OCI-LY3 (cell line): ENCODE measurements around the gene PLA2G4A.

Experiments used
- H2AFZ ChIP-seq: fragments of 200-600, 300-600 bp; shearing (Covaris generic); 2 replicates; pipeline ENCODE4 v1.6.0; 2014; ENCODE audit warnings: antibody characterized with exemption, low read depth, low read length
- H3K27ac ChIP-seq: fragments of 200-600, 300-600 bp; sonication (generic); 2 replicates; pipeline ENCODE4 v1.5.1; 2014; ENCODE audit warnings: mild to moderate bottlenecking, low read length, moderate library complexity, mixed read lengths
- H3K27me3 ChIP-seq: fragments of 200-600, 300-600 bp; sonication (generic); 2 replicates; pipeline ENCODE4 v1.6.1; 2014; ENCODE audit warnings: low read depth, low read length, mixed read lengths
- H3K36me3 ChIP-seq: fragments of 200-600, 300-600 bp; sonication (generic); replicated peaks from 2 replicates; pipeline ENCODE3; 2014; ENCODE audit warnings: low read depth, low read length, mixed read lengths
- H3K4me1 ChIP-seq: fragments of 300-600, 200-600 bp; sonication (generic); 2 replicates; pipeline ENCODE4 v1.6.1; 2014; ENCODE audit warnings: low read length, mixed read lengths
- H3K4me2 ChIP-seq: fragments of 200-600, 300-600 bp; sonication (generic); 2 replicates; pipeline ENCODE4 v1.6.1; 2014; ENCODE audit warnings: low read length, mixed read lengths
- H3K4me3 ChIP-seq: fragments of 300-600, 200-600 bp; sonication (generic); 2 replicates; pipeline ENCODE4 v1.5.1; 2014; ENCODE audit warnings: antibody characterized with exemption, mild to moderate bottlenecking, low read length, moderate library complexity
- H3K79me2 ChIP-seq: fragments of 300-600, 200-600 bp; shearing (Covaris generic); 2 replicates; pipeline ENCODE4 v1.6.1; 2014; ENCODE audit warnings: mild to moderate bottlenecking, low read length, mixed read lengths
- H3K9ac ChIP-seq: fragments of 300-600, 200-600 bp; shearing (Covaris generic); 2 replicates; pipeline ENCODE4 v1.6.0; 2014; ENCODE audit warnings: mild to moderate bottlenecking, low read length, moderate library complexity
- H3K9me3 ChIP-seq: fragments of 200-600, 300-600 bp; shearing (Covaris generic); 2 replicates; pipeline ENCODE4 v1.6.1; 2014; ENCODE audit warnings: low read length, mixed read lengths; ENCODE audit not compliant: insufficient read depth
- H4K20me1 ChIP-seq: fragments of 200-600, 300-600 bp; sonication (generic); 2 replicates; pipeline ENCODE4 v1.6.1; 2016; ENCODE audit warnings: low read length, mixed read lengths; ENCODE audit not compliant: insufficient read depth
- EZH2phosphoT487 ChIP-seq: fragments of 200-600 bp; shearing (Covaris generic); IDR thresholded peaks from 2 replicates; pipeline ENCODE4 v1.6.1; 2018; ENCODE audit warnings: antibody characterized with exemption, mixed run types, low read depth
- TF ChIP-seq, protein P1 (sequence below): fragments of 200-600, 300-600 bp; sonication (generic); IDR thresholded peaks from 2 replicates; pipeline ENCODE4 v1.5.1; 2014; ENCODE audit warnings: antibody characterized with exemption, low read length, low read depth

Gene PLA2G4A

GRCh38 chr1:187032316-187032981, 203.7 kb downstream of the PLA2G4A start:
- Histone ChIP-seq H3K27me3 (no peaks in the 10 kb centered on the region), H3K4me1 (no peaks in the 10 kb centered on the region; the same call in 1 of the 2 replicates), H3K9ac (no peak overlapping the region), H3K4me2 (no peak overlapping the region), H2AFZ (0 out of 2 replicates have a peak overlapping the region, but pooled peaks have one; percentile 14), H3K27ac (no peak overlapping the region), H4K20me1 (no peaks in the 10 kb centered on the region), H3K79me2 (no peaks in the 10 kb centered on the region), H3K36me3 (peaks cover 6% of the 10 kb centered on the region), H3K4me3 (no peak overlapping the region), H3K9me3 (peaks cover 23% of the 10 kb centered on the region)
- TF ChIP-seq, protein P1, sequence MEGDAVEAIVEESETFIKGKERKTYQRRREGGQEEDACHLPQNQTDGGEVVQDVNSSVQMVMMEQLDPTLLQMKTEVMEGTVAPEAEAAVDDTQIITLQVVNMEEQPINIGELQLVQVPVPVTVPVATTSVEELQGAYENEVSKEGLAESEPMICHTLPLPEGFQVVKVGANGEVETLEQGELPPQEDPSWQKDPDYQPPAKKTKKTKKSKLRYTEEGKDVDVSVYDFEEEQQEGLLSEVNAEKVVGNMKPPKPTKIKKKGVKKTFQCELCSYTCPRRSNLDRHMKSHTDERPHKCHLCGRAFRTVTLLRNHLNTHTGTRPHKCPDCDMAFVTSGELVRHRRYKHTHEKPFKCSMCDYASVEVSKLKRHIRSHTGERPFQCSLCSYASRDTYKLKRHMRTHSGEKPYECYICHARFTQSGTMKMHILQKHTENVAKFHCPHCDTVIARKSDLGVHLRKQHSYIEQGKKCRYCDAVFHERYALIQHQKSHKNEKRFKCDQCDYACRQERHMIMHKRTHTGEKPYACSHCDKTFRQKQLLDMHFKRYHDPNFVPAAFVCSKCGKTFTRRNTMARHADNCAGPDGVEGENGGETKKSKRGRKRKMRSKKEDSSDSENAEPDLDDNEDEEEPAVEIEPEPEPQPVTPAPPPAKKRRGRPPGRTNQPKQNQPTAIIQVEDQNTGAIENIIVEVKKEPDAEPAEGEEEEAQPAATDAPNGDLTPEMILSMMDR = no peak
- no peak for TF ChIP-seq EZH2phosphoT487

DNA sequence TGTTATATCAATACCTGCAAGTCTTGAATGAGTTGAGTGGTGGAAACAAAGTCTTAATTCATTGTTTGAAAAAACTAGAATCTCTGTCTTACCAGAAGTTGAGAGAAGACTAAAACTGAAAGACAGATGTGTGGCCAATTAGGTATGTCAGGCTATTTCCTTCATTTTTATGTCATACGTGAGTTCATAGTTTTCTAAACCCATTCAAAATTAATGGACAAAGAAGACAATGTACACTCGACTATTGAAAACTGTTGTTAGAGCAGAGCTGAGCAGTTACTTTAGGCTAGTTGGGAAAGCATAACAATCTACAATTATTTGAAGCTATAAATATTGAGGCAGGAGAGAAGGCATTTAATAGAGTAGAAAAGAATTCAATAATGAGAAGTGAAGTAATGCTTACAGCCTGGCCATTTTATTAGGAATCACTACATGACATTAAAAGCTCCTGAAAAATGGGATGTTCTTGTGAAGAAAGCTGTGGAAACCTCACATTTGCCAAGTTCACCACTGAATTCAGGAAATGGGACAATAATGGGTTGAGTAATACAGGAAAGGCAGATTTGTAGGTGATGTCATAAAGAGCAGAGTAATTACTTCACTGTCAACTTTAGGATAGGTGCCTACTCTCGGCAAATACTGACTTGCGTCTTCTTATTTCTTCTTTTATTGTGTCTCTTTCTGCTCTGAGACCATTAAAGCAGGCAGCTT, 204.4 kb downstream of the PLA2G4A start:
- Histone ChIP-seq H3K36me3 (peaks cover 6% of the 10 kb centered on the region), H3K9ac (no peak overlapping the region), H2AFZ (0 out of 2 replicates have a peak overlapping the region, but pooled peaks have one; percentile 14), H3K4me2 (no peak overlapping the region), H3K27me3 (no peaks in the 10 kb centered on the region), H4K20me1 (no peaks in the 10 kb centered on the region), H3K27ac (no peak overlapping the region), H3K4me1 (no peaks in the 10 kb centered on the region; the same call in 1 of the 2 replicates), H3K9me3 (peaks cover 26% of the 10 kb centered on the region), H3K79me2 (no peaks in the 10 kb centered on the region), H3K4me3 (no peak overlapping the region)
- TF ChIP-seq, protein P1 = no peak
- TF ChIP-seq EZH2phosphoT487 = no peak

DNA sequence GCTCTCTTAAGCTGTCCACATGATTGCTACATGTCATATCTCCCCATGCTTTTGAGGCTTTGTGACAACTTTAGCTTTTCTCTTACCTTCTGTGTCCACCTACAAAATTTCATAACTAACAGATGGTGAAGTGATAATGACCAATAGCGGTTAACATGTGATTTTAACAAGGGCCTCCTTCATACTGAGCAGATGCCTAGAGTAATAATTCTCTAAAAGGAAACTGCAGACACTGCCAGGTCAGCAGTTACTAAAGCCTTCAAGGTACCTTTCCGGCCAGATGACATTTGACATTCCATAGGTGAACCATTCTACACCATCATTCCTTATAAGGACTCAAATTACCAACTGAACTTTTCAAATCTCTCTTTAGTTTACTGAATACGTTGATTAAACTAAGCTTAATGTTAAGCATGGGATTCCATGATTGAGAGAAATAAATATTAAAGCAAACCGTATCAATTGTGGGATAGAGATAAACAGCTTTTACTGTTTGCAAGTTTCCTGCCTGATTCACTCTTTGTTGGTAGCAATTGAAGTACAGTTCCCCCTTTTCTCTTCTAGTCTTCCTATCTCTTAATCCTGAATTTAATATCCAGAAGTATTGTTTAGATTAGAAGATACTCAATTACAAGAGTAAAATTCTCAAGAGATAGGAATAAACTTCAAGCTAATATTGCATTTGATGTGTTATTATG, 205.1 kb downstream of the PLA2G4A start:
- Histone ChIP-seq H3K36me3 (peaks cover 6% of the 10 kb centered on the region), H2AFZ (no peak overlapping the region), H4K20me1 (no peaks in the 10 kb centered on the region), H3K4me3 (no peak overlapping the region), H3K9me3 (peaks cover 20% of the 10 kb centered on the region), H3K4me1 (no peaks in the 10 kb centered on the region; the same call in 1 of the 2 replicates), H3K4me2 (no peak overlapping the region), H3K79me2 (no peaks in the 10 kb centered on the region), H3K9ac (no peak overlapping the region), H3K27me3 (no peaks in the 10 kb centered on the region), H3K27ac (no peak overlapping the region)
- no peak for TF ChIP-seq EZH2phosphoT487
- TF ChIP-seq, protein P1 = no peak

GRCh38 chr1:187034501-187034900, 205.8 kb downstream of the PLA2G4A start:
- Histone ChIP-seq H3K4me2 (no peak overlapping the region), H3K4me3 (no peak overlapping the region), H3K27me3 (no peaks in the 10 kb centered on the region), H3K27ac (no peak overlapping the region), H3K36me3 (peaks cover 3% of the 10 kb centered on the region), H3K9me3 (peaks cover 15% of the 10 kb centered on the region), H3K79me2 (no peaks in the 10 kb centered on the region), H4K20me1 (no peaks in the 10 kb centered on the region), H3K9ac (no peak overlapping the region), H3K4me1 (no peaks in the 10 kb centered on the region; the same call in 1 of the 2 replicates), H2AFZ (no peak overlapping the region)
- TF ChIP-seq, protein P1 = no peak
- TF ChIP-seq EZH2phosphoT487 = no peak
